Panc1 (cell line): ENCODE results near the gene MTHFS. TPM values are rescaled to one million over a fixed set of nuclear protein-coding genes. Genes with fewer than 3 reads are reported as not detected.

Source experiments
- ATAC-seq: fragments of 200-7000 bp; cut with Tn5 transposase; 2 replicates; pipeline ENCODE4 v1.9.1; 2020; ENCODE audit warnings: mild to moderate bottlenecking, moderate library complexity
- BruUV-seq: library from RNA; stranded (reverse); fragments of 400-500 nt; replicated peaks from 2 replicates; lab custom pipeline; 2021; lab: Mats Ljungman, UMichigan
- CTCF ChIA-PET: fragments of 300-600 bp; sonication (Branson Sonifier 250); formaldehyde crosslinking; loops from one replicate; lab custom pipeline; 2022; ENCODE audit warnings: antibody characterized with exemption; lab: Charles Lee
- POLR2A ChIA-PET: fragments of 300-600 bp; sonication (Branson Sonifier 250); formaldehyde crosslinking; loops from one replicate; lab custom pipeline; 2022; ENCODE audit warnings: antibody characterized with exemption; lab: Charles Lee
- DNase-seq: peaks from one replicate; pipeline ENCODE4 v3.0.0-alpha.2; 2010; ENCODE audit warnings: low read depth, low spot score
- H3K27ac ChIP-seq: 2 replicates; pipeline ENCODE4 v1.5.1; 2011; ENCODE audit warnings: mild to moderate bottlenecking, low read length, inconsistent platforms
- H3K27me3 ChIP-seq: fragments of 200-500 bp; sonication (Bioruptor generic); 2 replicates; pipeline ENCODE4 v1.6.0; 2014; ENCODE audit warnings: low read length, inconsistent platforms; ENCODE audit not compliant: control insufficient read depth, insufficient read depth
- H3K36me3 ChIP-seq: fragments of 200-500 bp; sonication (Bioruptor generic); 2 replicates; pipeline ENCODE4 v1.5.1; 2014; ENCODE audit warnings: inconsistent platforms, mild to moderate bottlenecking, low read length, moderate library complexity; ENCODE audit not compliant: control insufficient read depth, insufficient read depth
- H3K4me1 ChIP-seq: 2 replicates; pipeline ENCODE4 v1.5.1; 2011; ENCODE audit warnings: inconsistent platforms, mild to moderate bottlenecking, low read length, moderate library complexity; ENCODE audit not compliant: control insufficient read depth, insufficient read depth
- H3K4me3 ChIP-seq, 2 experiments: 2 replicates each; pipeline ENCODE4 v1.5.1; 2011 to 2012; ENCODE audit warnings: low read depth in 2 of 2, low read length in 2 of 2, mild to moderate bottlenecking in 2 of 2, inconsistent platforms in 1 of 2, moderate library complexity in 1 of 2
- H3K9me3 ChIP-seq: fragments of 200-500 bp; sonication (Bioruptor generic); 2 replicates; pipeline ENCODE4 v1.5.1; 2014; ENCODE audit warnings: low read depth, mild to moderate bottlenecking, inconsistent platforms, low read length, moderate library complexity; ENCODE audit not compliant: control insufficient read depth, insufficient read depth
- CTCF ChIP-seq: fragments of 450-650 bp; IDR thresholded peaks from 2 replicates; pipeline ENCODE4 v1.5.1; 2017; ENCODE audit warnings: mild to moderate bottlenecking
- POLR2AphosphoS5 ChIP-seq: IDR thresholded peaks from 2 replicates; pipeline ENCODE4 v1.6.1; 2012; ENCODE audit warnings: mild to moderate bottlenecking, low read depth, low read length, moderate library complexity
- REST ChIP-seq, 2 experiments: IDR thresholded peaks; 2 replicates each; pipeline ENCODE4 v1.6.1; 2011 to 2012; ENCODE audit warnings: low read depth in 2 of 2, control low read depth in 1 of 2, low read length in 1 of 2, mild to moderate bottlenecking in 1 of 2, moderate library complexity in 1 of 2; ENCODE audit not compliant: insufficient read depth in 1 of 2
- TCF7L2 ChIP-seq: IDR thresholded peaks from 2 replicates; pipeline ENCODE4 v1.6.1; 2011; ENCODE audit warnings: mild to moderate bottlenecking, low read depth, low read length, inconsistent platforms
- in situ Hi-C: cut with HindIII; loops from 2 replicates; pipeline ENCODE4 v1.10.0; 2016; ENCODE audit warnings: low sequenced_read_pairs, low pct_unique_long_range_greater_than_20kb
- intact Hi-C: fragments of 100-400 bp; cut with micrococcal nuclease; formaldehyde crosslinking; loops from one replicate; pipeline ENCODE4 v1.10.0; 2022; ENCODE audit not compliant: unreplicated experiment
- total RNA-seq: library from RNA; stranded (reverse); gene quantifications from one replicate; pipeline ENCODE4 v1.2.1, GENCODE V29; 2021; ENCODE audit not compliant: unreplicated experiment

MTHFS gene
- total RNA-seq, 1 experiment from 2014 or later, result 50.0 TPM

GRCh38 chr15:79863886-79864285 lies 32.9 kb downstream of the MTHFS start:
- no peak overlapping the region for H3K4me3 ChIP-seq
- H3K36me3 ChIP-seq, result no peaks in the 10 kb centered on the region
- BruUV-seq, result no TSS peak
- no peak overlapping the region for H3K27ac ChIP-seq
- intact Hi-C loops (no loop called here), in situ Hi-C loops (no loop called here)
- POLR2A ChIA-PET, result no interaction called here
- H3K27me3 ChIP-seq, result no peaks in the 10 kb centered on the region
- ATAC-seq (no peak), DNase-seq (no peak)
- CTCF ChIA-PET, result no interaction called here
- no peaks in the 10 kb centered on the region for H3K4me1 ChIP-seq
- TF ChIP-seq TCF7L2 (no peak), POLR2AphosphoS5 (no peak), CTCF (no peak)
- no peaks in the 10 kb centered on the region for H3K9me3 ChIP-seq

- no peak overlapping the region for H3K27ac ChIP-seq
- no peak overlapping the region for H3K4me3 ChIP-seq
- H3K36me3 ChIP-seq, result no peaks in the 10 kb centered on the region
- in situ Hi-C loops, result no loop called here
- intact Hi-C loops, result no loop called here
- POLR2A ChIA-PET, result no interaction called here
- CTCF ChIA-PET, result no interaction called here
- no peaks in the 10 kb centered on the region for H3K9me3 ChIP-seq
- TF ChIP-seq POLR2AphosphoS5 (no peak), TCF7L2 (no peak)
- DNase-seq, result no peak
- BruUV-seq, result no TSS peak
- no peaks in the 10 kb centered on the region for H3K4me1 ChIP-seq
- H3K27me3 ChIP-seq, result no peaks in the 10 kb centered on the region
- no peak for ATAC-seq
Observed at GRCh38 chr15:79862191-79862590, 34.6 kb downstream of the MTHFS start.

GRCh38 chr15:79860661-79861060 lies 36.2 kb downstream of the MTHFS start:
- in situ Hi-C loops, result no loop called here
- BruUV-seq, result no TSS peak
- POLR2A ChIA-PET, result interaction anchor here (0.6 kb wide), 1 partner anchor 27 kb away, joined by 3 read pairs; no protein-coding TSS in a partner anchor
- Histone ChIP-seq H3K9me3 (no peaks in the 10 kb centered on the region), H3K27ac (no peak overlapping the region), H3K4me1 (no peaks in the 10 kb centered on the region), H3K27me3 (no peaks in the 10 kb centered on the region), H3K4me3 (no peak overlapping the region), H3K36me3 (no peaks in the 10 kb centered on the region)
- DNase-seq (no peak), ATAC-seq (no peak)
- CTCF ChIA-PET, result no interaction called here
- intact Hi-C loops, result no loop called here
- TF ChIP-seq REST (IDR thresholded peaks at IDR 0.05; ENCODE audit: insufficient read depth in 1 of 2, low read depth in 2 of 2, low read length in 1 of 2), result no peak
- no peak for TF ChIP-seq CTCF
